Choroid plexus epithelial cell (primary cell): ENCODE results near the gene LASP1.

ENCODE experiments used
- DNase-seq: peaks from one replicate; pipeline ENCODE4 v3.0.0-alpha.2; 2010; ENCODE audit warnings: low read depth
- H3K4me3 ChIP-seq: 2 replicates; pipeline ENCODE4 v1.5.1; 2011; ENCODE audit warnings: low read depth, mild to moderate bottlenecking, control low read depth, low read length, moderate library complexity
- CTCF ChIP-seq: conservative IDR thresholded peaks from 2 replicates; pipeline ENCODE4 v1.5.1; 2011; ENCODE audit warnings: low read depth, mild to moderate bottlenecking, control low read depth, inconsistent platforms, low read length, moderate library complexity

LASP1 gene

GRCh38 chr17:38864636-38865398 lies 5.0 kb upstream of the LASP1 start:
- peak; percentile 78 for DNase-seq
- peak; percentile 78 for TF ChIP-seq CTCF
- no peak overlapping the region for H3K4me3 ChIP-seq

- H3K4me3 ChIP-seq: peak overlapping the region; percentile 97
- DNase-seq: peak; percentile 76
- peak; percentile 46 for TF ChIP-seq CTCF
Observed at GRCh38 chr17:38867179-38867967, 2.5 kb upstream of the LASP1 start.

- no peak for TF ChIP-seq CTCF
- peak overlapping the region; percentile 97 for H3K4me3 ChIP-seq
- peak; percentile 57 for DNase-seq
Observed at GRCh38 chr17:38867968-38868816, 1.7 kb upstream of the LASP1 start.

GRCh38 chr17:38868817-38869525 lies 887 bp upstream of the LASP1 start:
- DNase-seq: peak; percentile 94
- TF ChIP-seq CTCF: peak; percentile 32
- peak overlapping the region; percentile 97 for H3K4me3 ChIP-seq

- no peak for TF ChIP-seq CTCF
- DNase-seq: peak; percentile 62
- H3K4me3 ChIP-seq: peak overlapping the region; percentile 97
Observed at GRCh38 chr17:38870259-38871165, 654 bp downstream of the LASP1 start.
